ENCODE measurements around the gene KDM5B.
"Not testable (repeated sequence)": the region's sequence is repeated elsewhere in the genome, so short reads cannot be mapped to it uniquely, and the experiment has no call there.

KDM5B gene

GRCh38 chr1:202733251-202733650, 75.0 kb downstream of the KDM5B start:
- Histone ChIP-seq H3K9me3 (ENCODE audit: control insufficient read depth, low read depth, low read length) (no peaks in the 10 kb centered on the region), H3K9ac (ENCODE audit: low read length) (no peak overlapping the region), H3K4me1 (ENCODE audit: control insufficient read depth, low read depth, low read length) (no peaks in the 10 kb centered on the region), H3K27ac (ENCODE audit: low read length) (no peak overlapping the region), H3K4me3 (ENCODE audit: low read length) (no peak overlapping the region), H3K36me3 (ENCODE audit: control insufficient read depth, low read depth, low read length) (peaks cover 100% of the 10 kb centered on the region), H3K27me3 (ENCODE audit: control insufficient read depth, insufficient read depth, low read length) (no peaks in the 10 kb centered on the region)

GRCh38 chr1:202728951-202729350, 79.3 kb downstream of the KDM5B start:
- no peaks in the 10 kb centered on the region for H3K27me3 ChIP-seq (ENCODE audit: control insufficient read depth, insufficient read depth, low read length)
- peaks cover 79% of the 10 kb centered on the region for H3K36me3 ChIP-seq (ENCODE audit: control insufficient read depth, low read depth, low read length)
- no peak overlapping the region for H3K27ac ChIP-seq (ENCODE audit: low read length)
- H3K4me3 ChIP-seq (ENCODE audit: low read length), result no peak overlapping the region
- H3K9ac ChIP-seq (ENCODE audit: low read length), result no peak overlapping the region
- H3K9me3 ChIP-seq (ENCODE audit: control insufficient read depth, low read depth, low read length), result no peaks in the 10 kb centered on the region
- no peaks in the 10 kb centered on the region for H3K4me1 ChIP-seq (ENCODE audit: control insufficient read depth, low read depth, low read length)

GRCh38 chr1:202725526-202725925, 82.7 kb downstream of the KDM5B start:
- Histone ChIP-seq H3K4me1 (ENCODE audit: control insufficient read depth, low read depth, low read length) (no peaks in the 10 kb centered on the region), H3K27me3 (ENCODE audit: control insufficient read depth, insufficient read depth, low read length) (no peaks in the 10 kb centered on the region), H3K36me3 (ENCODE audit: control insufficient read depth, low read depth, low read length) (peaks cover 45% of the 10 kb centered on the region)

GRCh38 chr1:202723708-202724107, 84.5 kb downstream of the KDM5B start:
- no peaks in the 10 kb centered on the region for H3K27me3 ChIP-seq (ENCODE audit: control insufficient read depth, insufficient read depth, low read length)
- H3K4me3 ChIP-seq (ENCODE audit: low read length), result no peak overlapping the region
- H3K9me3 ChIP-seq (ENCODE audit: control insufficient read depth, low read depth, low read length), result no peaks in the 10 kb centered on the region
- H3K4me1 ChIP-seq (ENCODE audit: control insufficient read depth, low read depth, low read length), result no peaks in the 10 kb centered on the region
- no peak overlapping the region for H3K9ac ChIP-seq (ENCODE audit: low read length)
- no peak overlapping the region for H3K27ac ChIP-seq (ENCODE audit: low read length)
- H3K36me3 ChIP-seq (ENCODE audit: control insufficient read depth, low read depth, low read length), result peaks cover 27% of the 10 kb centered on the region

More at GRCh38 chr1:202725526-202725925, 82.7 kb downstream of the KDM5B start:
- Histone ChIP-seq H3K9ac (ENCODE audit: low read length) (no peak overlapping the region), H3K4me3 (ENCODE audit: low read length) (no peak overlapping the region), H3K27ac (ENCODE audit: low read length) (no peak overlapping the region), H3K9me3 (ENCODE audit: control insufficient read depth, low read depth, low read length) (no peaks in the 10 kb centered on the region)

GRCh38 chr1:202723046-202723445, 85.2 kb downstream of the KDM5B start:
- H3K9ac ChIP-seq (ENCODE audit: low read length); H3K4me3 ChIP-seq (ENCODE audit: low read length); H3K9me3 ChIP-seq (ENCODE audit: control insufficient read depth, low read depth, low read length); H3K27ac ChIP-seq (ENCODE audit: low read length); H3K27me3 ChIP-seq (ENCODE audit: control insufficient read depth, insufficient read depth, low read length); H3K4me1 ChIP-seq (ENCODE audit: control insufficient read depth, low read depth, low read length): not testable (repeated sequence)
- H3K36me3 ChIP-seq (ENCODE audit: control insufficient read depth, low read depth, low read length), result peaks cover 20% of the 10 kb centered on the region

GRCh38 chr1:202716654-202717053, 91.6 kb downstream of the KDM5B start:
- Histone ChIP-seq H3K27ac (ENCODE audit: low read length) (no peak overlapping the region), H3K36me3 (ENCODE audit: control insufficient read depth, low read depth, low read length) (no peaks in the 10 kb centered on the region), H3K27me3 (ENCODE audit: control insufficient read depth, insufficient read depth, low read length) (peaks cover 9% of the 10 kb centered on the region), H3K9me3 (ENCODE audit: control insufficient read depth, low read depth, low read length) (no peaks in the 10 kb centered on the region), H3K4me3 (ENCODE audit: low read length) (no peak overlapping the region), H3K4me1 (ENCODE audit: control insufficient read depth, low read depth, low read length) (peaks cover 12% of the 10 kb centered on the region), H3K9ac (ENCODE audit: low read length) (no peak overlapping the region)

- H3K36me3 ChIP-seq (ENCODE audit: control insufficient read depth, low read depth, low read length); H3K9me3 ChIP-seq (ENCODE audit: control insufficient read depth, low read depth, low read length); H3K27ac ChIP-seq (ENCODE audit: low read length); H3K4me3 ChIP-seq (ENCODE audit: low read length); H3K9ac ChIP-seq (ENCODE audit: low read length): not testable (repeated sequence)
- Histone ChIP-seq H3K4me1 (ENCODE audit: control insufficient read depth, low read depth, low read length) (peaks cover 20% of the 10 kb centered on the region), H3K27me3 (ENCODE audit: control insufficient read depth, insufficient read depth, low read length) (peaks cover 33% of the 10 kb centered on the region)
Measured at GRCh38 chr1:202714202-202714601, 94.0 kb downstream of the KDM5B start.

GRCh38 chr1:202713110-202713509, 95.1 kb downstream of the KDM5B start:
- H3K4me1 ChIP-seq (ENCODE audit: control insufficient read depth, low read depth, low read length), result peaks cover 20% of the 10 kb centered on the region
- H3K27me3 ChIP-seq (ENCODE audit: control insufficient read depth, insufficient read depth, low read length), result peaks cover 44% of the 10 kb centered on the region
- no peak overlapping the region for H3K9ac ChIP-seq (ENCODE audit: low read length)
- no peak overlapping the region for H3K4me3 ChIP-seq (ENCODE audit: low read length)
- no peaks in the 10 kb centered on the region for H3K36me3 ChIP-seq (ENCODE audit: control insufficient read depth, low read depth, low read length)
- H3K27ac ChIP-seq (ENCODE audit: low read length), result no peak overlapping the region
- no peaks in the 10 kb centered on the region for H3K9me3 ChIP-seq (ENCODE audit: control insufficient read depth, low read depth, low read length)

- H3K4me3 ChIP-seq (ENCODE audit: low read length), result no peak overlapping the region
Measured at GRCh38 chr1:202711949-202712635, 96.1 kb downstream of the KDM5B start.

GRCh38 chr1:202710070-202711045, 97.9 kb downstream of the KDM5B start, which contains the start of gene SYT2:
TSS of gene SYT2 (minus strand) at chr1:202710454. CDS start at chr1:202605772, 104,682 bp downstream.
- H3K4me3 ChIP-seq (ENCODE audit: low read length), result peak within 1 kb of the TSS; percentile 72
- peaks cover 45% of the 10 kb centered on the region for H3K27me3 ChIP-seq (ENCODE audit: control insufficient read depth, insufficient read depth, low read length)
- no peak within 1 kb of the TSS for H3K27ac ChIP-seq (ENCODE audit: low read length)
- peak within 1 kb of the TSS; percentile 38 for H3K9ac ChIP-seq (ENCODE audit: low read length)
- no peaks in the 10 kb centered on the region for H3K36me3 ChIP-seq (ENCODE audit: control insufficient read depth, low read depth, low read length)
- H3K9me3 ChIP-seq (ENCODE audit: control insufficient read depth, low read depth, low read length), result no peaks in the 10 kb centered on the region
- peaks cover 20% of the 10 kb centered on the region for H3K4me1 ChIP-seq (ENCODE audit: control insufficient read depth, low read depth, low read length)

More at GRCh38 chr1:202711949-202712635, 96.1 kb downstream of the KDM5B start:
- Histone ChIP-seq H3K9me3 (ENCODE audit: control insufficient read depth, low read depth, low read length) (no peaks in the 10 kb centered on the region), H3K4me1 (ENCODE audit: control insufficient read depth, low read depth, low read length) (peaks cover 20% of the 10 kb centered on the region), H3K27ac (ENCODE audit: low read length) (no peak overlapping the region), H3K9ac (ENCODE audit: low read length) (no peak overlapping the region), H3K27me3 (ENCODE audit: control insufficient read depth, insufficient read depth, low read length) (peaks cover 45% of the 10 kb centered on the region), H3K36me3 (ENCODE audit: control insufficient read depth, low read depth, low read length) (no peaks in the 10 kb centered on the region)

- peaks cover 20% of the 10 kb centered on the region for H3K4me1 ChIP-seq (ENCODE audit: control insufficient read depth, low read depth, low read length)
Measured at GRCh38 chr1:202709276-202710041, 98.8 kb downstream of the KDM5B start.

More at GRCh38 chr1:202709276-202710041, 98.8 kb downstream of the KDM5B start:
- Histone ChIP-seq H3K9ac (ENCODE audit: low read length) (peak overlapping the region; percentile 38), H3K9me3 (ENCODE audit: control insufficient read depth, low read depth, low read length) (no peaks in the 10 kb centered on the region), H3K27me3 (ENCODE audit: control insufficient read depth, insufficient read depth, low read length) (peaks cover 45% of the 10 kb centered on the region), H3K4me3 (ENCODE audit: low read length) (peak overlapping the region; percentile 72), H3K27ac (ENCODE audit: low read length) (no peak overlapping the region), H3K36me3 (ENCODE audit: control insufficient read depth, low read depth, low read length) (no peaks in the 10 kb centered on the region)

Measured in iPS-18a (cell line).